Adipocyte (in vitro differentiated cells): ENCODE data around the gene GAS1.
A peak's percentile ranks its signal among the peaks of the same experiment; 100 is the strongest.

Experiments
- DNase-seq: peaks from one replicate; pipeline ENCODE4 v3.0.0-alpha.2; 2015; ENCODE audit warnings: low read depth
- H3K27me3 ChIP-seq: replicated peaks from 2 replicates; pipeline ENCODE4 v1.7.0; 2013; ENCODE audit warnings: mild to moderate bottlenecking, low read length, moderate library complexity; ENCODE audit not compliant: control insufficient read depth, insufficient read depth
- H3K36me3 ChIP-seq: 2 replicates; pipeline ENCODE4 v1.7.0; 2013; ENCODE audit warnings: low read length, mild to moderate bottlenecking, moderate library complexity; ENCODE audit not compliant: control insufficient read depth, insufficient read depth, severe bottlenecking
- H3K4me1 ChIP-seq: 2 replicates; pipeline ENCODE4 v1.7.0; 2013; ENCODE audit warnings: mild to moderate bottlenecking, low read length, moderate library complexity; ENCODE audit not compliant: control insufficient read depth, insufficient read depth
- H3K4me3 ChIP-seq: 2 replicates; pipeline ENCODE4 v1.7.0; 2013; ENCODE audit warnings: mild to moderate bottlenecking, low read length, moderate library complexity
- H3K9ac ChIP-seq: 2 replicates; pipeline ENCODE4 v1.7.0; 2013; ENCODE audit warnings: mild to moderate bottlenecking, low read length, moderate library complexity
- H3K9me3 ChIP-seq: 2 replicates; pipeline ENCODE4 v1.7.0; 2013; ENCODE audit warnings: mild to moderate bottlenecking, low read length, moderate library complexity; ENCODE audit not compliant: control insufficient read depth

GAS1 gene

DNA sequence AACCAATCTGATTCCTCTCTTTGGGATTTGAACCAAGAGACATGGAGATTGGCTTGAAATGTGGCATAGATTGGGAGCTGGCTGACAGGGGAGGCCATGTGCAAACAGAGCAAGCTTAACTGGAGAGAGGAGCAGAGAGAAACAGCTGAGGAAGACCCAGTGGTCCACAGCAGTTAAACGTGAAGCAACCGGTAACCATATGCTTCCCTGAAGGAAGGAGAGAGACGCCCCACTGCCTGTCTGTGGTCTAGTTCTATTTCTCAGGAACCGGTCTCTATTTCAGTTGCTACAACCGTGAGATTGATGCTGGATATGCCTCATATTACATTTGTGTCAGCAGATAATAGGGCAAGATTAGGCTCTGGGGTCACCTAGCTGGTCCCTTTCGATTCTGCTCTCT, 13.6 kb upstream of the GAS1 start:
- H3K27me3 ChIP-seq = no peaks in the 10 kb centered on the region
- no peak overlapping the region for H3K9ac ChIP-seq
- no peak for DNase-seq
- no peaks in the 10 kb centered on the region for H3K36me3 ChIP-seq
- peaks cover 11% of the 10 kb centered on the region for H3K4me1 ChIP-seq
- no peak overlapping the region for H3K4me3 ChIP-seq
- H3K9me3 ChIP-seq = no peaks in the 10 kb centered on the region

GRCh38 chr9:86958203-86958602, 10.9 kb upstream of the GAS1 start:
- H3K27me3 ChIP-seq = no peaks in the 10 kb centered on the region
- no peak overlapping the region for H3K4me3 ChIP-seq
- H3K9me3 ChIP-seq = no peaks in the 10 kb centered on the region
- DNase-seq = no peak
- no peaks in the 10 kb centered on the region for H3K36me3 ChIP-seq
- H3K4me1 ChIP-seq = no peaks in the 10 kb centered on the region
- H3K9ac ChIP-seq = no peak overlapping the region

DNA sequence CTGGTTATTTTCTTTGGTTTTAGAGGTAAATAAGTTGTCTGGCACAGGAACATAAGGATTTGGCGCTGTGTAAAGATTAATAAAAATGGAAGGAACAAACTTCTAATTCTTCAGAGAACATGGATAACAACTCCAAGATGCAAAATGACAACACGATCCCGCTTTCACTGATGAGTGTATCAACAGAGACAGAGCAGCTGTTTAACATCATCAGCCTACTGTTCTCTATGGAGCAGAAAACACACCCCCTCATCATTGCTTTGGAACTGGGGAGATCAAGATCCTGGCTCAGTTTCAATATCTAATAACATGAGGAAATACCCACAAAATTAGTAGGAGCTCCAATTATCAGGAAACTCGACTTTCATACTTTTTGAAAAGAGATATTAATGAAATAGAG, 8.3 kb upstream of the GAS1 start:
- H3K9me3 ChIP-seq = no peaks in the 10 kb centered on the region
- H3K9ac ChIP-seq = no peak overlapping the region
- H3K36me3 ChIP-seq = no peaks in the 10 kb centered on the region
- DNase-seq = no peak
- no peaks in the 10 kb centered on the region for H3K4me1 ChIP-seq
- no peak overlapping the region for H3K4me3 ChIP-seq
- H3K27me3 ChIP-seq = no peaks in the 10 kb centered on the region

DNA sequence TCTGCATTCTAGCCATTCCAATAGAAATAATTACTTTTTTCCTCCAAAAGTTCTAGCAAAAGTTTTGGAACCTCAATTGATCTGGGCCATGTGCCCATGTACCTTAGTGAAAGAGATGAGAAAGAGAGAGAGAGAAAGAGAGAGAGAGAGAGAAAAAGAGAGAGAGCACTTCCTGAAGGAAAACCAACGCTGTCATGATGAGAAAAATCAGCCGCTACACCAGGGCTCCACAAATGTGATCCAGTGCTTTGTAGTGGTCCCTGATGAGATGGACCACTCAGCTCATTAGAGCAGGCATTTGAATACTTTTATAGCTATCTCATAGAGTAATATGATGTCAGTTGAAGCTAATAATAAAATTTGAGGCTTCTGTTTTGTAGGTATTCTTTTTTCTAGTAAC, 7.7 kb upstream of the GAS1 start:
- H3K4me3 ChIP-seq = no peak overlapping the region
- no peaks in the 10 kb centered on the region for H3K36me3 ChIP-seq
- no peaks in the 10 kb centered on the region for H3K9me3 ChIP-seq
- H3K27me3 ChIP-seq = no peaks in the 10 kb centered on the region
- no peak overlapping the region for H3K9ac ChIP-seq
- no peaks in the 10 kb centered on the region for H3K4me1 ChIP-seq
- no peak for DNase-seq

- H3K4me3 ChIP-seq = no peak overlapping the region
- H3K4me1 ChIP-seq = peaks cover 12% of the 10 kb centered on the region
- H3K9ac ChIP-seq = no peak overlapping the region
- H3K9me3 ChIP-seq = no peaks in the 10 kb centered on the region
- no peak for DNase-seq
- no peaks in the 10 kb centered on the region for H3K27me3 ChIP-seq
- H3K36me3 ChIP-seq = no peaks in the 10 kb centered on the region
These were observed 5.9 kb upstream of the GAS1 start for GRCh38 chr9:86953181-86953580.

GRCh38 chr9:86948074-86948929, 996 bp upstream of the GAS1 start:
- Histone ChIP-seq H3K36me3 (peaks cover 8% of the 10 kb centered on the region), H3K27me3 (no peaks in the 10 kb centered on the region), H3K4me3 (peak overlapping the region; percentile 87), H3K9me3 (no peaks in the 10 kb centered on the region), H3K4me1 (peaks cover 22% of the 10 kb centered on the region), H3K9ac (peak overlapping the region; percentile 94)
- peak; percentile 95 for DNase-seq

DNA sequence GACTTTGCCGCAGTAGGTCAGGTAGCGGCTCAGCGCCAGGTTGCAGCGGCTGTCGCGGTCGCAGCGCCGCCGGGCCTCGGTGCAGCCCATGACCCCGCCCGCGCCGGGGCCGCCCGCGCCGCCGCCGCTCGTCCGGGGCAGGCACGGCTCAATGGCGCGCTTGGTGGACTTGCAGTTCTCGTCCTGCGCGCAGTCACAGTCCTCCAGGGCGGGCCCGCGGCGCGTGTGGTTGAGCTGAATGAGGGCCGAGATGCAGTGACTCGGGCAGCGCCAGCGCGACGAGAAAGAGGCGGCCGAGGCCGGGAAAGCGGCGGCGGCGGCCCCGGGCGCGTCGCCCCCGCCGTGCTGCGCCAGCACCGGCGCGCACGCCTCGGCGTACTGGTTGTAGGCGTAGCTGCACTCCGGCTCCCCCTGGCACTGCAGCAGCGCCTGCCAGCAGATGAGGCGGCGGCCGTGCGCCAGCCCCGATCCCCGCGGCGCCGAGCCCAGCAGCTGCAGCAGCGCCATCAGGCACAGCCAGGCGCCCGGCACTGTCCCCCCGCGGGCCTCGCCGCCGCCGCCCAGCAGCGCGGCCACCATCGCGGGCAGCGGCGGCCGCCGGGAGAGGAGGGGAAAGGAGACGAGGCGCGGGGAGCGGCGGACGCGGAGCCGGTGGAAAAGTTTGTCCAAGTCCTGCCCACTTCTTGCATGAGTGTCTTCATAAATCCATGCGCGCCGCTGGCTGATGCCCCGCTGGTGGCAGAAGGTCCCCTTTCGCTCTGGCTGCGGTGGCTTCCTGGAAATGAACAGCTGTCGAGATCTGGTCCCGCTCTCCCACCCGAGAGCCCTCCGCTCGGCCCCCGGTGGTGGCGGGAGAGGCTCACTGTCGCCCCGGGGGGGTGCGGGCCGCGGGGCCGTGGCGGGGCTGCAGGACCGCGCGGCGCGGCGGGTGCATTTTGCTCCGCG, 833 bp downstream of the GAS1 start:
- H3K4me1 ChIP-seq = peaks cover 34% of the 10 kb centered on the region
- H3K9ac ChIP-seq = peak overlapping the region; percentile 100
- no peaks in the 10 kb centered on the region for H3K27me3 ChIP-seq
- H3K4me3 ChIP-seq = peak overlapping the region; percentile 100
- peaks cover 8% of the 10 kb centered on the region for H3K36me3 ChIP-seq
- H3K9me3 ChIP-seq = no peaks in the 10 kb centered on the region
- peak; percentile 73 for DNase-seq

DNA sequence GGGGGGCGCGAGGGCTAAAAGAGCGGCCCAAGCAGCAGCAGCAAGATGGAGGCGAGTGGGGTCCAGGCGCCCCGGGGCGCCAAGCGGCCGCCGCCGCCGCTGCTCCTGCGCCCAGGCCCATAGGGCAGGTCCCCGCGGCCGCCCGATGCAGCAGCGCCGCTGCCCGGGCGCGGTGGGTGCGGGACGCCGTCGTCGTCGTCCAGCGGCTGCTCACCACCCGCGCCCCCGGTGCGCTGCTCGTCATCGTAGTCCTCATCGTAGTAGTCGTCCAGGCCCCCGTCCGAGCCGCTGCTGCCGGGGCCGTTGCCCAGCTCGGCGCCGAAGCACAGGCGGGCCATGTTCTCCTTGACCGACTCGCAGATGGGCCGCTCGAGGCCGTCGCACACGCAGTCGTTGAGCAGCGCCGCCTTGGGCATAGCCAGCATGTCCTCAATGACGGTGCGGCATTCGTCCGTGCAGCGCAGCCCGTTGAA, 1.5 kb downstream of the GAS1 start:
- H3K27me3 ChIP-seq = no peaks in the 10 kb centered on the region
- peaks cover 8% of the 10 kb centered on the region for H3K36me3 ChIP-seq
- no peaks in the 10 kb centered on the region for H3K9me3 ChIP-seq
- peak overlapping the region; percentile 100 for H3K9ac ChIP-seq
- peak overlapping the region; percentile 100 for H3K4me3 ChIP-seq
- peaks cover 34% of the 10 kb centered on the region for H3K4me1 ChIP-seq
- DNase-seq = no peak

DNA sequence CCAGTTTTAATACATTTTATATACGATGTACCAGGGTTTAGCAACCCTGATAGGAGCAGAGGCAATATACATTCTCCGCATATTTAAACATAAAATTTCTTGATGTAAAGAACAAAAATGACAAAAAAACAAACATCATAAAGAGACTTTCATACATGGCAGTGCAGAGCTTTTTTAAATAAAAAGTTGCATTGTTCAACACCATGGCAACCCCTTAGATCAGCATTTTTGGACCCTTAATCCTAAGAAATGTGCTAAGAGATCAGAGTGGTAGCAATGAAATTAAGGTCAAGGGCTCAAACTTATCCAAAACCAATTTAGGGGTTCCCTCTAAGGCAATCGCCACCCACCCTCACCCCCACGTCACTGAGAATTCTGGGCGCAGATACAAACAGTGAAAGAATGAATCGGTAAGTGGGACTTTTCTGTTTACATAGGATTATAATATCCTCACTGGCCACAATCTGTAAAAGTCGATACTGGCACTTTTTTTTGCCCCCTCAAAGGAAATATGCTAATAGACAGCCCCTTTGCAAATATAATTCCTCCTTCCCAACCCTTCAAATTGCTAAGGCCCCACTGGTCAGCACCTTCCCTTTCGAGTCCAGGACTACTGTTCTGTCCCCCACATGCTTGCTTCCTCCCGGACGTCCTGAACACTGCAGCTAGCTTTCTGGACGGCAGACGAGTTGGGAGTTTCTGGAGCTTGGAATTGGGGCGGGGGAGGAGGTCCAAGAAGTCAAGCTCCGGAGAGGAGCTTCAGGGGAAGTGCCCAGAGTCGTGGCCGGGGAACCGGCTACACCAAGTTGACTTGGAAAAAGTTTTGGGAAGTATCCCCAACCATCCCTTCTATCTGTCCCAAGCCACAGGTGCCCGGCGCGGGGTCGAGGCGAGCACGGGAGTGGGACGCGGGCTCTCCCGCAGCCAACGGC, 2.2 kb downstream of the GAS1 start:
- peaks cover 34% of the 10 kb centered on the region for H3K4me1 ChIP-seq
- DNase-seq = peak; percentile 39
- H3K9me3 ChIP-seq = no peaks in the 10 kb centered on the region

GRCh38 chr9:86943201-86944113, 3.8 kb downstream of the GAS1 start:
- no peaks in the 10 kb centered on the region for H3K27me3 ChIP-seq
- peaks cover 22% of the 10 kb centered on the region for H3K4me1 ChIP-seq
- no peaks in the 10 kb centered on the region for H3K9me3 ChIP-seq
- peak overlapping the region; percentile 100 for H3K9ac ChIP-seq
- H3K4me3 ChIP-seq = peak overlapping the region; percentile 100
- peak; percentile 56 for DNase-seq
- H3K36me3 ChIP-seq = peaks cover 8% of the 10 kb centered on the region

More for the DNA sequence above, 2.2 kb downstream of the GAS1 start:
- Histone ChIP-seq H3K27me3 (no peaks in the 10 kb centered on the region), H3K36me3 (peaks cover 8% of the 10 kb centered on the region), H3K4me3 (peak overlapping the region; percentile 100), H3K9ac (peak overlapping the region; percentile 100)
